PFSK-1 (cell line): ENCODE data around the gene HTR1D.

ENCODE experiments used
- FOXP2 ChIP-seq: optimal IDR thresholded peaks from 2 replicates; pipeline ENCODE3; 2011; ENCODE audit warnings: borderline replicate concordance, control low read depth, inconsistent platforms; ENCODE audit not compliant: insufficient read depth; ENCODE audit errors: extremely low read length, extremely low read depth
- POLR2AphosphoS5 ChIP-seq: IDR thresholded peaks from 2 replicates; pipeline ENCODE4 v1.6.1; 2012; ENCODE audit warnings: low read depth, mild to moderate bottlenecking, control low read depth, low read length, moderate library complexity
- SIN3A ChIP-seq: IDR thresholded peaks from 2 replicates; pipeline ENCODE4 v1.6.1; 2012; ENCODE audit warnings: mild to moderate bottlenecking, low read length, moderate library complexity, borderline replicate concordance; ENCODE audit not compliant: insufficient read depth
- TAF1 ChIP-seq: IDR thresholded peaks from 2 replicates; pipeline ENCODE4 v1.6.1; 2012; ENCODE audit warnings: low read length, control low read depth, borderline replicate concordance; ENCODE audit not compliant: insufficient read depth
- TF ChIP-seq, protein P1 (sequence below), 2 experiments: IDR thresholded peaks; 2 replicates each; pipeline versions ENCODE4 v1.6.1 to v1.8.0; 2011 to 2012; ENCODE audit warnings: low read depth in 2 of 2, low read length in 2 of 2, control low read depth in 1 of 2, inconsistent platforms in 1 of 2, mild to moderate bottlenecking in 1 of 2, moderate library complexity in 1 of 2; ENCODE audit not compliant: insufficient read depth in 1 of 2

Gene HTR1D

DNA sequence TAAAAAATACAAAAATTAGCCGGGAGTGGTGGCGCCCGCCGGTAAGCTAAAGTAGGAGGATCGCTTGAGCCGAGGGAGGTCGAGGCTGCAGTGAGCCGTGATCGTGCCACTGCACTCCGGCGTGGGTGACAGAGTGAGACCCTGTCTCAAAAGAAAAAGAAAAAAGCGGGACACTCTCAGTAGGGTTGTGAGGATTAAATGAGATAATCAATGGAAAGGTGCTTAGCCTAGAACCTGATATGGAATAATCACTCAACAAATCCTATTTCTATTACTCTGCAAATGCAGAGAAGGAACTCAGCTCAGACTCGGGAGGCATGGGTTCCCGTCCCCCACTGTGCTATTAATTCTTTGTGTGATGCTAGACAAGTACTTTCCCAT is 48.1 kb downstream of the HTR1D start:
- no peak for TF ChIP-seq SIN3A
- no peak for TF ChIP-seq POLR2AphosphoS5
- TF ChIP-seq TAF1 = no peak
- TF ChIP-seq FOXP2 = no peak
- TF ChIP-seq, protein P1, sequence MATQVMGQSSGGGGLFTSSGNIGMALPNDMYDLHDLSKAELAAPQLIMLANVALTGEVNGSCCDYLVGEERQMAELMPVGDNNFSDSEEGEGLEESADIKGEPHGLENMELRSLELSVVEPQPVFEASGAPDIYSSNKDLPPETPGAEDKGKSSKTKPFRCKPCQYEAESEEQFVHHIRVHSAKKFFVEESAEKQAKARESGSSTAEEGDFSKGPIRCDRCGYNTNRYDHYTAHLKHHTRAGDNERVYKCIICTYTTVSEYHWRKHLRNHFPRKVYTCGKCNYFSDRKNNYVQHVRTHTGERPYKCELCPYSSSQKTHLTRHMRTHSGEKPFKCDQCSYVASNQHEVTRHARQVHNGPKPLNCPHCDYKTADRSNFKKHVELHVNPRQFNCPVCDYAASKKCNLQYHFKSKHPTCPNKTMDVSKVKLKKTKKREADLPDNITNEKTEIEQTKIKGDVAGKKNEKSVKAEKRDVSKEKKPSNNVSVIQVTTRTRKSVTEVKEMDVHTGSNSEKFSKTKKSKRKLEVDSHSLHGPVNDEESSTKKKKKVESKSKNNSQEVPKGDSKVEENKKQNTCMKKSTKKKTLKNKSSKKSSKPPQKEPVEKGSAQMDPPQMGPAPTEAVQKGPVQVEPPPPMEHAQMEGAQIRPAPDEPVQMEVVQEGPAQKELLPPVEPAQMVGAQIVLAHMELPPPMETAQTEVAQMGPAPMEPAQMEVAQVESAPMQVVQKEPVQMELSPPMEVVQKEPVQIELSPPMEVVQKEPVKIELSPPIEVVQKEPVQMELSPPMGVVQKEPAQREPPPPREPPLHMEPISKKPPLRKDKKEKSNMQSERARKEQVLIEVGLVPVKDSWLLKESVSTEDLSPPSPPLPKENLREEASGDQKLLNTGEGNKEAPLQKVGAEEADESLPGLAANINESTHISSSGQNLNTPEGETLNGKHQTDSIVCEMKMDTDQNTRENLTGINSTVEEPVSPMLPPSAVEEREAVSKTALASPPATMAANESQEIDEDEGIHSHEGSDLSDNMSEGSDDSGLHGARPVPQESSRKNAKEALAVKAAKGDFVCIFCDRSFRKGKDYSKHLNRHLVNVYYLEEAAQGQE (IDR thresholded peaks at IDR 0.05; ENCODE audit: insufficient read depth in 1 of 2, low read depth in 2 of 2, low read length in 2 of 2) = no peak

DNA sequence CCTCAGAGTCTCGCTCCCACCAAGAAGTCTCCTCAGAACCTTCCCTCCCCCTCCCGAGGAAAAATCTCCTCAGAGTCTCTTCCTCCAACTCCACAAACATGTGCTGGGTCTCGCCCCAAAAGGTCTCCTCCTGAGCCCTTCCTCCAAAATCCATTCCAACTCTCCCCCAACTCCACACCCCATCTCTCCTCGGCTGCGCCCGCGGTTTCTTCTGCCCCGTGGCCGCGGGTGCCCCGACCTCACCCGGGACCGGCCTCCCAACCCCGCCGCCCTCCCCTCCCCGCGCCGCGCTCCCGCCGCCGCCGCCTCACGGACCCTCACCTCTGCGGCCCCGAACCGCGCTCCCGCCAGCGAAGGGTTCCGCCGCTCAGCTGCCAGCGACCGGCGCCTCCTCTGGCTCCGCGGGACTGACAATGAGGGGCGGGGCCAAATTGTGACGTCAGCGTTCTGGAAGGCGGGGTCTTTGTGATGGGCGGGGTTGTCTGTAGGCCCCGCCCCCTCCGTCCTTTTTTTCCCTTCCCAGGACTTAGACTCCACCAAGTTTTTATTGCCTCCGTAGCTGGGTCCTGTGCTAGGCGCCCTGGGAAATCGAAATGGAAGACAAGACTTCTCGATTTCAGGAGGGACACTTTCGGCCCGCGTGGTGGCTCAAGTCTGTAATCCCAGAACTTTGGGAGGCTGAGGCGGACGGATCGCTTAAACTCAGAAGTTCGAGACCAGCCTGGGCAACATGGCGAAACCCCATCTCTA is 48.7 kb downstream of the HTR1D start, which contains the start of gene LUZP1:
LUZP1 (minus strand) TSS at position 412 of the 750 bp plus-strand sequence.
- TF ChIP-seq POLR2AphosphoS5 (peak; percentile 93), SIN3A (peak; percentile 6; the same call in 1 of the 2 replicates), FOXP2 (no peak), TAF1 (peak; percentile 98)
- TF ChIP-seq, protein P1 (IDR thresholded peaks at IDR 0.05; ENCODE audit: insufficient read depth in 1 of 2, low read depth in 2 of 2, low read length in 2 of 2) = peak; percentile 20 to 65; a peak in 1 of 4 replicates

DNA sequence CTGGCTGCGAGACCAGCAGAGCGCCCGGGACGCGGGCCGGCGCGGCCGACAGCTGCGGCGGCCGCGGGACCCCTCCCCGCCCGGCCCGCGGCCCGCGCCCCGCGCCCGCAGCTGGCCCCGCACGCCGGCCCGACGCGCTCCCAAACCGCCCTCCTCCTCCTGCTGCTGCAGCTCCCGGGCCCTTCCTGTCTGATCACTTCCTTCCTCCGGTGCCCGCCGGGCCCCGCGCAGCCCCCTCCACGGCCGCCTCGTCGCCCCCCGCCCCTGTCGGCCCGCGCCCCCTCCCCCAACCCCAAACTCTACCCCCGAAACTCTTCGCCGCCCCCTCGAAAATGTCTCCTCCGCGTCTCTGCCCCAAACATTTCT is 49.2 kb downstream of the HTR1D start:
- TF ChIP-seq TAF1 (no peak), SIN3A (no peak; the same call in 1 of the 2 replicates)

DNA sequence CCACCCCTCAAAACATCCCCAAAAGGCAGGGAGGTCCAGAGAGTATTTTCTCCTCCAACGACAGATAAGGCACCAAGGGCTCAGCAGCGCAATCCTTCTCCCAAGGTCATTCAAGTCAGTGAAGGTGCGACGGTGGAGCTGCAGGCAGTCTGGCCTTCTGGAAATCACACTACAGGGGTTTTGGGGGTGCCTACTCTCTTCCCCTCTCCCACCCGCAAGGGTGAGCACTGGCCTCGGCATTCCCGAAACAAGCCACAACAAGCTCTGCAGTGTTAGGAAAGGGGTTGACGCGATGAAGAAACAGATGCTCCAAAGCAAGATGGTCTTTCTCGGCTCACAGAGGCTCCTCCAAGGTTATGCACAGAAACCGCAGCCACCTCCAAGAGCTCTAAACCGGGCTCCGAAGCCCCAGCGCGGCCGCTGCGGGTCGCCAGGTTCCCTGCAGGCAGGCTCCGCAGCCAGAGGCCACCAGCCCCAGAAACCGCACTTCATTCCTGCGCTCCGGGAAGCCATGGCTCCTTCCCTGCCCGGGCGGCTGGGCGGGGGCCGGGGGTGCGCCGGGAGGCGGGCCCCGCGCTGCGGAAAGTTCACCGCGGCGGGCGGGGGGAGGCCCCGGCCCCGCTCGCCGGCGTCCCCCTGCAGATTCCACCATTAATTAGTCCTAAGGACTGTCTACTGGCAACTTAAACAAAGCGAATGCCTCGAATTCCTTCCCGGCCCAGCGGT is 49.8 kb downstream of the HTR1D start:
- TF ChIP-seq SIN3A = peak; percentile 54; the same call in 1 of the 2 replicates
- TF ChIP-seq FOXP2 = no peak

DNA sequence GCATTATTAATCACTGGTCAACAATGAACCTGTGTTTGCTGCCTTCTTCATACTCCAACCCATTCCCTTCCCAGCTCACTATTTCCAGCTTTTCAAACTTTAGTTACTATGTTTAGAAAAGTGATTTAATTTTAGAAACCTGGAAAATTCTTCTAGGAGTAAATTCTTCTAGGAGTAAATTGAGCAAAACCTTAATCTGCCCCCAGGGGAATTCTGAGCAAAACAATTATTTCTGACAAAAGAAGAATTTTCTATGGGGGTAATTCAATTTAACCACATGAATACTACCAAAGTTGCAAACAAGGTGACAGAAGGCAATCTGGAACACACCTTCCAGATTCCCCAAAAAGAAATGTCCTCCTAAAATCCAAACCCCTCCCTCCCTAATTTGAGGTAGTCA is 50.4 kb downstream of the HTR1D start:
- TF ChIP-seq POLR2AphosphoS5 (no peak), FOXP2 (no peak), TAF1 (no peak), SIN3A (no peak)
- TF ChIP-seq, protein P1 (IDR thresholded peaks at IDR 0.05; ENCODE audit: insufficient read depth in 1 of 2, low read depth in 2 of 2, low read length in 2 of 2) = no peak

DNA sequence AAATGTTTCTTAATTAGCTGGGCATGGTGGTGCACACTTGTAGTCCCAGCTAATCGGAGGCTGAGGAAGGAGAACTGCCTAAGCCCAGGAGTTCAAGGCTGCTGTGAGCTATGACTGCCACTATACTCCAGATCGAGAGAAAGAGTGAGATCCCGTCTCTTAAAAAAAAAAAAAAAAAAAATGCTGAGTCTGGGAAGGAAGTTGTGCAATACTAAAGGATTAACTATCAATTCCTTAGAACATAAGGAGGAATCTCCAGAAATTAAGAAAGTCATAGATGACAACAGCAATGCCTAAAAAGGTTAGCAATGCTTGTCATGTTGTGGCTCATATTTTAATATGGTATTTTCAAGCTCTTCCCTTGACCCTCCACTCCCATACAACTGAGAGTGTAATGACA is 53.9 kb downstream of the HTR1D start:
- TF ChIP-seq, protein P1 (IDR thresholded peaks at IDR 0.05; ENCODE audit: insufficient read depth in 1 of 2, low read depth in 2 of 2, low read length in 2 of 2) = no peak
- TF ChIP-seq SIN3A (no peak), TAF1 (no peak), FOXP2 (no peak), POLR2AphosphoS5 (no peak)
